Measurements from ENCODE around the gene NMNAT2.
"Not testable (repeated sequence)": the region's sequence is repeated elsewhere in the genome, so short reads cannot be mapped to it uniquely, and the experiment has no call there.

The NMNAT2 gene

DNA sequence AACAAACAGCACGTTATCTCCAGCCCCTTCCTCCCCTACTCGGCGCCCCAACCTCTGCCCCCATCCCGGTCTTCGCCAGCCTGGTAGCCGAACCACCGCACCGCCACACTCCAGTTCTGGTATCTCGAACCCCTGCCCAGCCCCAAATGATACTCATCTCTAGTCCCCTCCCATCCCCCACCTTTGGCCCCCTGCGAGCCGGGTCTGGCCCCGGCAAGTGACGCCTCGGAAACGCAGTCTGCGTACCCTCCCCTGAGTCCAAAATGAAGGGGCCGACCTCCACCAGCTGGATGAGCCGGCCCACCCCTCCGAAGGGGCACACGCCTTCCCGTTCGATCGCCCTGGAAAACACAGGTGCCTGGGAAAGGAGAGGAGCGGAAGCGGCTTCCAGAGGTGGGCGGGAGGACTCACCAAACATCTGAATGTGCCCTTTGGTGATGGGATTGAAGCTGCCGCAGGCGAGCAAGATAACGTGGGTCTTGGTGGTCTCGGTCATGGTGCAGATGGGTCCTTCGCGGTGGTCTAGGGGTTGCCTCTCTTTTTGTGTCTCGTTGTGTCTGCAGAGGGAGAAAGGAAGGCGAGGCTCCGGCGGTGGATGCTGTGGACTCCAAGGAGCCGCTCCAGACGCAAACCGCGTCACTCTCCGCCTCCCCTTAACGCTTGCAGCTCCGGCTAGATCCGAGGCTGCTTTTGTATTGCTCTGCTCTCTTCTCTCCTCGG lies at the start of gene NMNAT2:
Gene NMNAT2, minus strand, starts transcription at position 609 of the 720 bp plus-strand sequence. Its CDS starts 113 bp downstream, at position 496.
- DNase-seq (ENCODE audit: low spot score) = no peak

DNA sequence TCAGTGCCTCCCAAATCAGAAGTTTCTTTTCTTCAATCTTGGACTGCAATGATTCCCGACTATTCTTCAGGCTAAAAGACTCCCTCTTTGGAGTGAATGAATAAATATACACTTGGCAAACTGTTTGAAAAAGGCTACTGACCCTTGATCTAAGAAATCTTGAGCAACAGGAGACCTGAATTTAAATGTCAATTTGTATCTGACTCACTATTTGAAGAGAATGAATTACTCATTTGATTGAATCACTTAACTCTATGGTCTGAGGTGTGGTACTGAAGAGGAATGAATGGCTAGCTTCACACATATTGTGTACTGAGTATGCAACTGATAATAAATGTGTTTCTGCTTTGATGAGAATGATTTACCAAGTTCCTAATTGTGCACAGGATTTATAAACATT lies 49.5 kb upstream of the NMNAT2 start:
- no peak for DNase-seq (ENCODE audit: low spot score)

DNA sequence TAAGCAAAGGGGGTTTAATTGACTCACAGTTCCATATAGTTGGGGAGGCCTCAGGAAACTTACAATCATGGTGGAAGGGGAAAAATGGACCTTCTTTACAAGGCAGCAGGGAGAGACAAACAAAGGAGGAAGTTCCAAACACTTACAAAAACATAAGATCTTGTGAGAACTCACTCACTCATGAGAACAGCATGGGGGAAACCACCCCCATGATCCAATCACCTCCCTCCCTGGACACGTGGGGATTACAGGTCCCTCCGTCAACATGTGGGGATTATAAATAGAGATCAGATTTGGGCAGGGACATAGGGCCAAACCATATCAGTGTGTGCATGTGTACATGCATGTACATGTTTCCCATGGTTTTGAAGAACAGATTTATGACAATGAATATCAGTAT lies 48.6 kb upstream of the NMNAT2 start:
- DNase-seq (ENCODE audit: low spot score) = no peak

DNA sequence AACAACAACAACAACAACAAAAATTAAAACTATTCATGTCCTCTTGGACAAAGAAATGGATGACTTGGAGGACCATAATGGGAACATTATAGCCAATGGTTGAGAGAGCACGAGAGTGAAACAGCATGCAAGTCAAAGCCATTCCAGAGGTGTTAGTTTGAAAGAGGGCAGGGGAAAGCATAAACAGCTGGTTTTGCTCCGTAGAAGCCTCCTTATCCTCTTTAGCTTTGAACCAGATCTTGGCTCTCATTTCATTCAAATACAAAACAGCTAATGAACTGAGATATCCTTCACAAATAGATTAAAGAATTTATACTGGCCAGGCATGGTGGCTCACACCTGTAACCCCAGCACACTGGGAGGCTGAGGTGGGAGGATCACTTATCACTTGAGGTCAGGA lies 45.4 kb upstream of the NMNAT2 start:
- no peak for DNase-seq (ENCODE audit: low spot score)

DNA sequence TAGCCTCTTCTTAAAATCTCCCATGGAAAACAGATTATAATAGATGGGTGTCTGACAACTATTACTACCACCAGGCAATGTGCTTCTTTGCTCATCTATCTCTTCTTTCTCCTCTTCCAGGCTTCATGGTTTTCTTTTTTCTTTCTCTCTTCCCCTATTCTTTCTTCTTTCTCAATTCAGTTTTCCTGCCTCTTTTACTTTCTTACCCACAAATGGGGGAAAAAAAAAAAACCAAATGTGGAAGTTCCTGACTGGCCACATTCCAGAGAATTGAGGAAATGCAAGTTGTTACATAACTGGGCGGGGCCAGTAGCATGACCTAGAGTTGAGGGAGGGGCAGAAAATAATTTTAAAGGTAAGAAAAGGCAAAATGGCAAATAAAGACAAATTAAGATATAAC lies 43.2 kb upstream of the NMNAT2 start:
- no peak for DNase-seq (ENCODE audit: low spot score)

DNA sequence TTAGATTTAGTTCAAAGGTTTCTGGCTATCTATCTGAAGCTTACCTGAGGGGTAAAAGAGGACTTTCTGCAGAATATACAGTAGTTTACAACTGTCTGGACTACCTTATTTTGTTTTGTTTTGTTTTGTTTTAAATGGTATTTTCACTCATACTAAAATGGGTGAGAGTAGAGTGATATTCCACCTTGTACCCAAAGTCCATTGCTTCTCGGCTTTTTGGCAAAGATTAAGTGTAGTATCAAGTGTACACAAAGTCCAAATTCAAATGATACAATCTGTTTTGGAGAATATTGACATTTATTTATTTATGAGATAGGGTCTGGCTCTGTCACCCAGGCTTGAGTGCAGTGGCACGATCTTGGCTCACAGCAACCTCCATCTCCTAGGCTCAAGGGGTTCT lies 42.4 kb upstream of the NMNAT2 start:
- DNase-seq (ENCODE audit: low spot score) = no peak

DNA sequence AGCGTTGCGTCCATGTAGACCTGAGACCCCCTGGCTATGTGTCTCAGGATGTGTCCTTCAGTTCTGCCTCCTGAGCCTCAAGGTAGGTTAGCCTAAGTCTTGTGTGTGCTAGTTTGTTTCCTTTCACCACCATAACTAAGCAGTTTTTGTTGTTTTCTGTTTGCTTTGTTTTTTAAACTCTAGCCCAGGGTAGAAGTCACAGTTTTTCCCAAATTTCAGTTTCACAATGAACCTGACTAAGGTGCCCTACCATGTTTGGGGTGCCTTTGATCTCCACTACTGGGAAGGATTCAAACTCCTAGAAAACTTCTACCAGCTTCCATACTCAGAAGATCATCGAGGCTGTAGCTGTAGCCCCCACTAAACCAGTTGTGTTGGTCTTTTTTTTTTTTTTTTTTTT lies 39.3 kb upstream of the NMNAT2 start:
- no peak for DNase-seq (ENCODE audit: low spot score)

DNA sequence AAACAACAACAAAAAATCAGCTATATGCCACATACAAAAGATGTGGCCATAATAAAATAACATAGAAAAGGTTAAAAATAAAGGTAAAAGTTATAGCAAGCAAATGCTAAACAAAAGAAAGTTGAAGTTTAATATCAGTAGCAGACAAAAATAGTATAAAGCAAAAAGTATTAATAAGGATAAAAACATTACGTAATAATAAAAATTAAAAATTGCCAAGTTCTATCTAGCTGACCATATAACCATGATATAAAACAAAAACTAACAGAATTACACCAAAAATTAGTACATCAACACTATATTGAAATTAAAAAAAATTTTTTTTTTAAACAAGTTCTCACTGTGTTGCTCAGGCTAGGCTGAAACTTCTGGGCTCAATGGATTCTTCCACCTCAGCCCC lies 38.6 kb upstream of the NMNAT2 start:
- no peak for DNase-seq (ENCODE audit: low spot score)

DNA sequence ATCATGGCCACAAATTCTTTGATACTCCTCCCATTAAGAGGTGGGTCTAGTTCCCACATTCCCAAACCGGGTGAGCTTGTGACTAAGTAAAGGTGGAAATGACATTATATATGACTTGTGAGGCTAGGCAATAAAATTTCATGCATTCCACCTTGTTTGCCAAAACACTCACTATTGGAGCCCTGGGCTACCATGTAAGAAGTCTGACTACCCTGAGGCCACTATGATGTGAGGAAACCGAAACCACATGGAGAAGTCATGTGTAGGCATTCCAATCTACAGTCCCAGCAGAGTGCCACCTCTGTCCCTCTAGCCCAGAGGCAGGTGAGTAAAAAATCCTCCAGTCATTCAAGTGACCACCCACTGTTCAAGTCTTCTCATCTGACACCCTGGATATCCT lies 36.2 kb upstream of the NMNAT2 start:
- DNase-seq (ENCODE audit: low spot score) = no peak

DNA sequence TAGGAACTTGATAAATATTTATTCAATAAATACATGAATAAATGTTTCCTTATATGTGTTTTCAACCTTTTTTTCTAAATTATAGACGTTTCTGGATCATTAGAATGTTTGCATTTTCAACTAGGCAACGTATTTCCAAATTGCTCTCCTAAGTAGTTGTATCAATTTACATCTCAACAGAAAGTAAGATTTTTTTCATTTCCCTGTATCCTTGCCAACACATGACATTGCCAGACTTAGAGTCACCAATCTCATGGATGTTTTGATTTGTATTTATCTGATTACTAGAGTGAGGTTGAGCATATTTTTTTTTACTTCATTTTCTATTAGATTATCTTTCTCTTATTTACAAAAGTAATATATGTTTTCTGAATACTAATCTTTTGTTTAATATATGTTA lies 31.9 kb upstream of the NMNAT2 start:
- DNase-seq (ENCODE audit: low spot score) = no peak

DNA sequence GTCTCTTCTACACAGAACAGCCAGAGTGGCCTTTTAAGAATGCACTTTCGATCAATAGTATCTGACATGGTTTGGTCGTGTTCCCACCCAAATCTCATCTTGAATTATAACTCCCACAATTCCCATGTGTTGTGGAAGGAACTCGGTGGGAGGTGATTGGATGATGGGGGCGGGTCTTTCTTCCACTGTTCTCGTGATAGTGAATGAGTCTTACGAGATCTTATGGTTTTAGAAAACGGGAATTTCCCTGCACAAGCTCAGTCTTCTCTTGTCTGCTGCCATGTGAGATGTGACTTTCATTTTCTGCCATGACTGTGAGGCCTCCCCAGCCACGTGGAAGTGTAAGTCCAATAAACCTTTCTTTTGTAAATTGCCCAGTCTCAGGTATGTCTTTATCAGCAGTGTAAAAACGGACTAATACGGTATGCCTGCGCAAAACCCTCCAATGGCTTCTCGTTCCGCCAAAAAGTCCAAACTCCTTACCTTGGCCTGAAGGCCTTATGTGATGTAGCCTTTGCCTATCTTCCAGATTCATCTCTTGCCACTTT lies 31.1 kb upstream of the NMNAT2 start:
- DNase-seq (ENCODE audit: low spot score) = no peak

DNA sequence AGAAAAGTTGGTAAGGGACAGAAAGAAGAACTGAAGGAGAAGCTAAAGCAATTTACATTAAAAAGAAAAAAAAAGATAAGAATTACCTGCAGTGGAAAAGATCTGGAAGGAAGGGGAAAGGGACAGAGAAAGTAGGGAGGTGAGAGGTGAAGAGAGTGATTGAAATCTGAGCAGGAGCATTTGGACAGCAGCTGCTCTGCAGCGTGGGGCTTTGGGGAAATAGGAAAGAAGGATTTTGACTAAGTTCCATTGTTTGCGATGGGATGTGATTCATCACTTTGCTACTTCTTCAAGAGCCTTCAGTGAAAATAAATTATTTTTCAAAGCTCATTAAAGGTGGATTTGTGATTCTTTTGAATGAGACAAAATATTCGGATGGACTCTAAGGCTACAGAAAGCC lies 26.1 kb upstream of the NMNAT2 start:
- no peak for DNase-seq (ENCODE audit: low spot score)

DNA sequence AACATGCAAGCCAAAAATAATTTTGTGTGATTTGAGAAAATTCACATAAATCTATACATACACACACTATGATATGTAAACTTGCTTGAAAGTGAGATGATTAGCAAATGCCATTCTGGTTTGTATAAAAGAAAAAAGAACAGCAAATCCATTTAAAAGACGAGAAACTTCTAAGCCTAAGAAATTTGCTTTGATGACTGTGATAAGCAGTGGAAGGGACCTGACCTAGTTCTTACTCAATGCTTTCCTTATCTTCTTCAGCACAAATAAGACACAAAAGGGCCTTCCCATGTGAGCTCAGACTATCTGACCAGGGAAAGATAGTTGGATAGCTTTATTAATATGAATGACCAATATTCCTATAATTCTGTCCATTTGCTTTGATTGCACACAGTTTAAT lies 25.3 kb upstream of the NMNAT2 start:
- DNase-seq (ENCODE audit: low spot score) = no peak

DNA sequence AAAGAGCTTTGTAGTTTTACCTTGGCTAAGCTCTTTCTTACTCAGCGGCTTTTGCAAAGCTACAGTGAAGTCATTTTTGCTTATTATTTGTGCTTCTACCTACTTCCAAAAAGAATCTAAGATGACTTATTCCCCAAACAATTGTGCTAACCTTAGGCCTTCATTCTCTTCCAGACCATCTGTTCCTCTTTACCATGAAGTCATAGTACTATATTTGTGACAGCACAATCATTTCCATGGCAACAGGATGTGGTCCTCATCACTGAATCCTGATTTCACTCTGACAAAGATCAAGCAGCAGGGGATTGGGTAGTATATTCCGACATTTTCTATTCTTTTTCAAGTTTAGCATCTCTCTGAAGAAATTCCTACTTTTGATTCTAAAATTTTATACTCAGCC lies 24.8 kb upstream of the NMNAT2 start:
- no peak for DNase-seq (ENCODE audit: low spot score)

DNA sequence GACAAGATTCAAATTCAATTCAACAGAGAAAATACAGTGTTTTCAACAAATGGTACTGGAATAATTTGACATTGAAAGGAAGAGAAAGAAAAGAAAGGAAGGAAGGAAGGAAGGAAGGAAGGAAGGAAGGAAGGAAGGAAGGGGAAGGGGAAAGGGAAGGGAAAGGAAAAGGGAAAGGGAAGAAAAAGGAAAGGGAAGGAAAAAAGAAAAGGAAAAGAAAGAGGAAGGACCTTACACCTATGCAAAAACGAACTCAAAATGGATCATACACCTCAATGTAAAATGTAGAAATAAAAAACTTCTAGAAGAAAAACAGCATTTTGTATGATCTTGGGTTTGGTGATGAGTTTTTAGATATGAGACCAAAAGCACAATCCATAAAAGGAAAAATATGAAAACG lies 19.9 kb upstream of the NMNAT2 start:
- DNase-seq (ENCODE audit: low spot score) = no peak

DNA sequence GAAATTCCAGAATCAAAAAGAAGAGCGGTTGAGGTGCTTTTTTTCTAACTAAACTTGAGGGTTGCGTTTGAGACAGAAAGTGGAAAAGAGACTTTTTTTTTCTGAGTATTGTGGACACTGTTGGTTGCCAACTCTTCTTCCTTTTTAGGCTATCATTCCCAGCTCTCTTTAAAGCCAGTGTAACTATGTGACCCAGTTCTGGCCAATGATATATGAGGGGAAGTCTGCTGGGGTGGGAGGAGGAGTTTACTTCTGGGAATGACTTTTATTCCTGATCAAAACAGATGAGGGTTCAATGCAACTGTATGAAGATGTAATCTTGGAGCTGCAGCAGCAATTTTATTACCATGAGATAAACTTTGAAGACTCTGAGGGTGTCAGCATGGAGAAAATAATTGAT lies 17.3 kb upstream of the NMNAT2 start:
- DNase-seq (ENCODE audit: low spot score) = no peak

DNA sequence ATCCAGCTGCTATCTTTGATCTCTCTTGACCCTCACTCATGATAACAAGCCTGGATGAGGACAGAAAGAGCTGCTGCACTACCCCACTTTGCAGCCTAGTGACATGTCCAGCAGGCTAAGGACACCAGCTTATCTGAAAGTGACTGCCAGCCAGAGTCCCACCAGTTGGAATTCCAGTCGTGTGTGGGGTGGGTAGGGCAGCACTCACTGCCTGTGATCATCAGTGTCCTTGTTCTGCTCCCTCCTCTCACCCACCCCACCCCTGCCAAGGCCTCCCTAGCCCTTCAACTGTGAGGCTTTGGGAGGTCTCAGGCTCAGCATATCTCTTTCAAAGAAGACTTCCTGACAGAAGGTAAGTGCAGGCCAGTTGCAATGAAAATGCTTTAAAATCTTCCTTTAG lies 15.5 kb upstream of the NMNAT2 start:
- DNase-seq (ENCODE audit: low spot score) = no peak

DNA sequence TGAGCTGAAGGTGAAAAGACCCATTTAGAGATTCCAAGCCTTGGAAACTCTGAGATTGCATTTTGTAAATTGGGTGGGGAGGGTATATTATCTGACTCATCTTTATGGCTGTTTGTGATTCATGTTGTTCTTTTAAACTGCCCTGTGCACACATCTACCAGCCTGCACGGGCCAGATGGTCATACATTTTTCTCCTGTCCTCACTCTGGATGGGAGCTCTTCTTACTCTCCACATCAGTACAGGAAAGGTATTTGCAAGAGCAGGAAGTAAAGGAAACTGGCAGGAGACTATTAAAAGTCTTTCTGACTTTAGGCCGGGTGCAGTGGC lies 14.3 kb upstream of the NMNAT2 start:
- DNase-seq (ENCODE audit: low spot score) = no peak

DNA sequence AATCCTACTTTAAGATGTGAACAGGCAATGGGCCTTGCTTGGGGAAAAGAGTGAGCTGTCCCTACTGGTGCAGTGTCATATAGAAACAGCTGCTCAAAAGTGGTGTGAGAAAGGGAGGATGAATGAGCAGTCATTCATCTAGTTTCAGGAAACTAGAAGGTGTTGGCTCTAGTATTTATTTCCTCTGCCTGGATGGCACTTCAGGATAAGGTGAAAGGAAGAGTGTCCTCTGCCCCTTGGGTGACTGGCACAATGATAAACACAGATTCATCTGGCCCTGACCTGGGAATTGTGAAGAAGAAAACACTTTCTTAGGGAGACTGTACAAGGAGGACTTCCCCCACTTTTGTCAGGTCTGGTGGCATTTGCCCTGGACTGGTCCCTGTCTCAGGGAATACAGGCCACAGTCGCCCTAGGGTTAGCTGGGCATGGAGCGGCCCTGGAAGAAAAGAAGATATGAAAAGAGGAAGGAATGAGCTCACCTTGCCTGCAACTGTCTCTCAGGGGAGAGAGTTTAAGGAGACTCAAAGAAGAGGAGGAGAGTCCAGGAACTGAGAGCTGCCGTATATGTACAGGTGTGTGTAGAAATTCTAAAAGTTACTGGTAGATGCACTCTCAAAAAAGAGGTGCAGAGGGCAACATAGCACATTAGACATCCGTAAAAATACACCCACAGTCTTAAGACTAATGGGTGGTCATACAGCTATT lies 13.8 kb upstream of the NMNAT2 start:
- DNase-seq (ENCODE audit: low spot score) = no peak

DNA sequence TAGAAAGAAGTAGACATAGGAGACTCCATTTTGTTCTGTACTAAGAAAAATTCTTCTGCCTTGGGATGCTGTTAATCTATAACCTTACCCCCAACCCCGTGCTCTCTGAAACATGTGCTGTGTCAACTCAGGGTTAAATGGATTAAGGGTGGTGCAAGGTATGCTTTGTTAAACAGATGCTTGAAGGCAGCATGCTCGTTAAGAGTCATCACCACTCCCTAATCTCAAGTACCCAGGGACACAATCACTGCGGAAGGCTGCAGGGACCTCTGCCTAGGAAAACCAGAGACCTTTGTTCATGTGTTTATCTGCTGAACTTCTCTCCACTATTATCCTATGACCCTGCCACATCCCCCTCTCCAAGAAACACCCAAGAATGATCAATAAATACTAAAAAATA lies 9.4 kb upstream of the NMNAT2 start:
- not testable (repeated sequence) for DNase-seq (ENCODE audit: low spot score)

DNA sequence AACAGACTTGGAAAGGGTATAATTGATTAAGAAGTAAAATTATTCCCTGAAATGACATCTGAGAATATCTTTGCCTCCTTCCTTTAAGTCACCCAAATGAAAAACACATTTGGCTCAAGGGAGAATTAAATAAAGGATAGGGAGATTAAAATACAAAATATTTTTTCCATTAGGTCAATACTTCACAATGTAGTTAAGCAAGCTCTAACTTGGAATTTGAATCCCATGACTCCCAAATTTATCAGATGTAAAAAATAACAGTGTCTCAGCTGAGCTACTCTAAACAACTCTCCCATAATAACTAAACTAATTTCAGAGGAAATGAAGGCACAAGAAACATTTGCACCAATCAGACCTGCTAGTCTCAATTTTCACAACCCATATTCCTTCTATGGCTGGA lies 6.5 kb upstream of the NMNAT2 start:
- DNase-seq (ENCODE audit: low spot score) = no peak

DNA sequence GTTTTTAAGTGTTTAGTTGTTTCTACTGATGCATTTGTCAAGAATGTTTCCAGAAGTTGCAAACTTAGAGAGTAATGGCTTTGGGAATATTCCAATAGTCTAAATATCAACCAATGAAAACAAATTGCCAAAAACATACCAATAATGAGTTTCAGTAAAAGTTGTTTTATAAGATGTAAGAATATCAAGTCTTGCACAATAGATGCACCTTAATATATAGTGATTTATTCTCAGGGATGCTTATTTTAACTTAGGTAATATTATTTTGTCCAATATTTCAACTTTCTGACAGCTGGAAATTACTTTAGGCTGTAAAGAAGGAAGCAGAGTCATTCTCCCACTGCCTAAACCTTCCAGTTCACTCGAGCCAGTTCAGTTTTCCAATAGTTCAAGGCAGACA lies 5.4 kb upstream of the NMNAT2 start:
- no peak for DNase-seq (ENCODE audit: low spot score)

DNA sequence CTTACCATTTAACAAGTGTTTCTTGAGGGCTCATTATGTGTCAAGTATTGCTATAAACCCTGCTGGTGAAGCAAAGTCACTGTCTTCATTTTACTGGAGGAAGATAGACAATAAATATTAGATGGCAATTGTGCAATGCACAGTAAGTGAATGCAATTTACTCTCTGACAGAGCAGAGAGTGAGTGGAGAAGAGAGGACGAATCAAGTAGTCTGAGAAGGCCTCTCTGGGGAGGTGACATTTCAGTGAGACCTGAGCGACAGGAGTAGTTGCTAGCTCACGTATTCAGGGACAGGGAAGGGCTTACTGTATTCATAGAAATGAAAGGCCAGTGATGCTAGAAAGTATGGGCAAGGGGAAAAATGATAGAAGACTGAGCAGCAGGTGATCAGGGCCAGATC lies 1.2 kb upstream of the NMNAT2 start:
- DNase-seq (ENCODE audit: low spot score) = no peak

DNA sequence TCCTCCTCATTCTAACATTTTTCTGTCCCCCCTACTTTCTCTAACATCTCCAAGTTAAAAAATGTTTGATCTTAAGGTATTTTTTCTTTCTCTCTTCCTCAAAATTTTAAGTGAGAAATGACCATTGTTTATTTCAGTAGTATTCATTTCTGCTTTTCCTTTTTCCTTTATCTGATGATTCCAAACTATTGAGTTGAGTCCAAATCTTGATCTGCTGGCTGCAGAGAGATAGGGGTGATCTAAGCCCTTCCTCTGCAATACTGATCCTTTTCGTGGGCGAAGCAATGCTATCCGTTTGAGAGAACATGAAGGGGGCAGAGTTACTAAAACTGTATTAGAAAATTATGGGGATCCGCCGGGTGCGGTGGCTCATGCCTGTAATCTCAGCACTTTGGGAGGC lies 516 bp upstream of the NMNAT2 start:
- no peak for DNase-seq (ENCODE audit: low spot score)

Data from CD4-positive, alpha-beta T cell treated with Interleukin-6 at 100 ng/mL for 8 hours (primary cell).